Activated CD8-positive, alpha-beta memory T cell treated with anti-CD3 and anti-CD28 coated beads, Interleukin-2, amount 50 U/mL, for 1 hour (primary cell): Measurements from ENCODE around the gene C14orf180.
A peak's percentile ranks its signal among the peaks of the same experiment; 100 is the strongest.

Experiments
- DNase-seq: peaks from one replicate; pipeline ENCODE4 v3.0.0-alpha.2; 2020; ENCODE audit errors: extremely low read depth

Gene C14orf180

DNA sequence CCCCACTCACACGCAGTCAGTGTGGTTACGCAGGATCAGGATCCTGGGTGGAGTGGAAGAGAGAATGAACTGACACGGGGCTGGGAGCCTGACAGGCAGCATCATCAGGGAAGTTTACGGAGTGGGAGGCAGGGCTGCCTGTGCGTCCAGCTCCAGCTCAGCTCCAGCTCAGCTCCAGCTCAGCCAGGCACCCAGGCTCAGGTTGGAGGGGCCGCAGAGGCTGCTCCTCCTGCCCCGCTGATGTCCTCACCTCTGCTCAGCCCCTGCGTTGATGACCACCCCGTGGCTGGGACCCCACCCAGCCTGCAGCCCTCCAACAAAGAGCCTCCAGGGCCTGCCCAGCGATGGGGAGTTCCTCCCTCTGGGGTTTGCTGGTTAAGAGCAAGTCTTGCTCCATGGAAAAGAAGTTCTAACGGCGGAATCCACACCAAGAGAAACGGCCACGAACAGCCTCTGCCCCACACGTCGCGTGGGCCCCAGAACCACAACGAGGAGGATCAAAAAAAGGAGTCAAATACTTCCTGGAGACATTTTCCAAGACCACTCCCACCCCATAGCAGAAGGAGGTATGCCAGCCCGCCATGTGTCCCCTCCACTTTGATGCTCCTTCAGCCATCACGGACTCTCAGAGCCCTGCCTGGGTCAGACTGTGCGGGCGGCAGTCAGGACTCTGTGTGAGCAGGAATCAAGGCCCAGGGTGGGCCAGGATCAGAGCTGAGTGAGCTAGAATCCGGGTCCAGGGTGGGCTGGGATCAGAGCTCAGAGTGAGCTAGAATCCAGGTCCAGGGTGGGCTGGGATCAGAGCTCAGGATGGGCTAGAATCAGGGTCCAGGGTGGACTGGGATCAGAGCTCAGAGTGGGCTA lies 17.7 kb upstream of the C14orf180 start:
- DNase-seq: no peak

DNA sequence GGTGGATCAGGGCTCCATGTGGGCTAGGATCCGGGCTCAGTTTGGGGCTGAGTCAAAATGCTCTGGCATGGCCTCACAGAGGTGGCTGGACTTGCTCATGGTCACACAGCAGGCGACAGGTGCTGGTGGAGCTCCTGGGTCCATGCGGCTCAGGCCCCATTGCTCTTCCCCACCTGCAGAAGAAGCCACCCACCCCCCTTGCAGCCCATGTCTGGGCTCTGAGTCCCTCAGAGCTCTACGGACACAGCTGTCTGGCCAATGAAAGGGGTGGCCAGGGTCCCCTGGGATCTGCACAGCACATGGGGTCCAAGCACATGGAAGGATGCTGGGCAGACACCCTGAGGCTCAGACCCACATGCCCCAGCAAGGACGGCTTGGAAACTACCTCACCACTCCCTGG lies 17.0 kb upstream of the C14orf180 start:
- DNase-seq: no peak

DNA sequence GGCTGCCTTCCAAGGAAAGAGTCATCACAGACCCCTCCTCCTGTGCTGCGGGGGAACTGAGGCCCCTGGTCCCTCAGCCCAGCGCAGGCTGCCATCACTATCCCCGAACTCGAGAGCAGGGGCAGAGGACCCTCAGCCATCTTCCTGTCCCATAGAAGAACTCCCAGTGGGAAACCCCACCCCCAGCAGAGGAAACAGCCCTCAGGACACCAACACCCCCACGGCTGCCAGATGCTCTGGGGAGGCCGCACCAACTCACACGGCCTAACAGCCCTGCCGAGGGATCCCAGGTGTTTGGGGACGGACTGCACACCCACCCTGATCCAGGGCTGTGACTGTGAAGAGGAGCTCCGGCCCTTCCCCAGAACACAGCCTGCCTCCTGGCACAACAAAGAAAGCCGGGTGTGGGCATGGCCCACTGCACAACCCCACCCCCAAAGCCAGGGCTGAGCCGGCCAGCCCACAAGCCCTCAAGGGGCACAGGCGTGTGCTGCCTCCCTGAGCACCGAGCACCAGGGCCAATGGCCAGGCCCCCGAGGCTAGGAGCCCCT lies 16.3 kb upstream of the C14orf180 start:
- no peak for DNase-seq

DNA sequence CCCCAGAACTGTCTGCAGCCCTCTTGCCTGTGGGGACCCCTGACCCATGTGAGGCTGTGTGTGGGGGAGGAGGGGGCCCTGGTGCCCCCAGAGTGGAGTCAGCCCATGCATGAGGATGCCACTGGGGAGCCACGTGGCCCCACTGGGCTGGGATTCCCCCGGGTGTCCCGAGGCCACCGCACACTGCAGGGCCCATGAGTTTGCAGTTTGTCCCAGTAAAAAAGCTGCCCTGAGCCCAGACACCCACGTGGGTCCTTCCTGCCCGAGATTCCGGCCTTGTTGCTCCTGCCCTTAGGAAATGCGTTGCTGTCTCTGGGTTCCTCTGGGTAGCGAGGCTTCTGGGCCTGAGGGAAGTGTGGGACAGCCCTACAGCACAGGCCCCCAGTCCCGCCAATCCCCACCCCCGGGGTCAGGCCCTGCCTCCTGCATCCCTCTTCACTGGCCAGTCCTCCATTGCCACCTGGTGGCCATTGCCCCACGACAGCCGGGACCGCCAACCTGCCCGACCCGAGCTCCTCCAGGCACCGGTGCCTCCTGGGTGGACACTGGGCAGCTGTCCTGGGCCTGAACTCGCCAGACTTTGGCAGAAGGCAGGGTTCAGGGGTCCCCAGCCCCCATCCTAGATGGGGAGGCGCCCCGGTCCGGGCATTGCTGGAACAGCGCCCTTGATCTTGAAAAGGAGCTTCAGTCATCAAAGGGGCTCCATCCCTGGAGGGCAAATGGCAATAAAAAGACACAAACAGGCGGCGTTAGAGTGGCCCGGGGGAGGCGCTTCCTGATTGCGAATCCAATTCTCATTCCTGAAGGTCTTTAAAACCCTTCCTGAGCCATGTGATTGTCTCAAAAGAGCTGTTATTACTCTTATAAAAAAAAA lies 15.6 kb upstream of the C14orf180 start:
- peak; percentile 17 for DNase-seq

DNA sequence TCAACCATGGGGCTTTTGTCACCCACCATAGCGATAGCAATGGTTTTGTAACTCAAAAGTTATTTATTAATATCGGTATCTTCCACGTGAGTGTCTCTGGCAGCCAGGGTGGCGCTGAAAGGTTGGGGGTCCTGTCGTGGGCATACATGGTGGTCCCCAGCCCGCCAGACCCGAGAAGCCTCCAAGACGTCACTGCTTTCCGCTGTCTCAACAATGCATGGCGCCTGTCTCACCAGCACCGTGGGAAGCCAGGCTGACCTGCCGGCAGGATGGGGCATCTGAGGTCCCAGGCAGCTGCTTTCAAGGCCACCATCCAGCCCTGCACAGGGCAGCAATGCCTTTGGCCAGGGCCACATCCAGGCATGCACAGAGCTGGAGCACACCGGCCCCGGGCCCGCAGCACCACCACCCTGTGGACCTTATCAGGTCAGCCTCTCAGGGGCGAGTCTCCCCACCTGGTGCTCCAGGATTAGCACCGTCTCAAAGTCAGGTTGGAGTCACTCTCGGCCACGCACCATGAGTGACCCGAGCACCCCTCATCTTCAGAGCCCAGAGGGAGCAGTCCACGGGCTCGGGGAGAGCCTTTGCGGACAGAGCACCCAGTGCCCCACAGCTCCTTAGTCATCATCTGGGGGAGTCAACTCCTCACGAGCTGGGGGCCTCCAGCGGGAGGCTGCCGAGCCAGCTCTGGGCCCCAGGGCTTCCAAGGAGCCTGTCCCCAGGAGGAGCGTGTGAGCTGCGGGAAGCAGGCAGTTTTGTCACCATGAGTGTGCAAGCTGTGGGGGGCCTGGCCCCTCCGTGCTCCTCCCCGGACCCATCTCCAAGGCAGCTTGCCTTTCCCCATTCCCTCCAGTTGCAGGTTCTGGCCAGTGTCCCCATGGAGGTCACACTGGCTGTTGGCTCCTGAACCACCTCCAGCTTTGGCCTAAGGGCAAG lies 14.6 kb upstream of the C14orf180 start:
- no peak for DNase-seq

DNA sequence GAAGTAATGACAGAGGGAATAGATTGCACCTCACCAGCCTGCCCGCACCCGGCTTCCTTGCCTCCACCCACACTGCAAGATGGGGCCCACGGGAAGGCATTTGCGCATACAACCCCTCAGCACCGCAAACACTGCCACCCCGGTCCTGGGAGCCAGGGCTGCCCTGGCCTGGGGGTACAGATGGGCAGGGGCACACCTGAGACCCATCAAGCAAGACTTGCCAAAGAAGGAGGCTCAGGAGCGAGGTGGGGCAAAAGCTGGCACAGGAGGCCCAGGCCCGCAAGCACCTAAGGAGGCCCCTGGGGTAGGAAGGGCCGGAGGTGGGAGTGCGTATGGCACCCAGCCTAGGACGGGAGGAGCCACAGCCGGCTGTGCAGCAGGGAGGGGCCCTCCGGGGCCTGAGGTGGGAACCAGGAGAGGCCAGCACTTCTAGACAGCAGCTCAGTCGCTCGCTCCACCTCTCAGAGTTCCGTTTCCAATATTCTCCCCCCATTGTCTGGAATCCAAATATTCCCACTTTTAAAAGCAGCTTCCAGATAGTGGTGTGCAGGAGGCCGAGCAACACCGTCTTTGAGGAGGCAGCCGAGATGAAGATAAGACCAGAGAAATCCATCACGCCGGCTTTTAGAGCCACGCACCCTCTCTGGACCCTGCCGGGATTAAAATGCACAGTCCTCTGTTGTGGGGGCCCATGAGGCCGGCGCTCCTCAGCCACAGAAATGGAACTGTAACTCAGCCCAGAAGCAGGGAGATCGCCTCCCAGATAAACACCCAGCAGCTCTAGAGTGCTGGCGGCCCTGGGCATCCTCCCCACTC lies 12.2 kb upstream of the C14orf180 start:
- DNase-seq: no peak

DNA sequence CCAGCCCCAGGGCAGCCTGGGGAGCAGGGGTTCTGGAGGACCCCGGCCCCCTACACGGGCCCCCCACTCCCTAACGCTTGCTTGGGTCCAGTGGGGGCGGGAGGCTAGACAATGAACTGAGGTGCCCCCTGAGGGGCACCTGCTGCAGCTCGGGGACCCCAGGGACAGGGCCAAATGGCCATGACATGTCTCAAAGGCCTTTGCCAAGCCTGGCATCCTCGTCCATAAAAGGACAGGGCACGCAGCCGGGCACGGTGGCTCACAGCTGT lies 11.7 kb upstream of the C14orf180 start:
- DNase-seq: no peak

DNA sequence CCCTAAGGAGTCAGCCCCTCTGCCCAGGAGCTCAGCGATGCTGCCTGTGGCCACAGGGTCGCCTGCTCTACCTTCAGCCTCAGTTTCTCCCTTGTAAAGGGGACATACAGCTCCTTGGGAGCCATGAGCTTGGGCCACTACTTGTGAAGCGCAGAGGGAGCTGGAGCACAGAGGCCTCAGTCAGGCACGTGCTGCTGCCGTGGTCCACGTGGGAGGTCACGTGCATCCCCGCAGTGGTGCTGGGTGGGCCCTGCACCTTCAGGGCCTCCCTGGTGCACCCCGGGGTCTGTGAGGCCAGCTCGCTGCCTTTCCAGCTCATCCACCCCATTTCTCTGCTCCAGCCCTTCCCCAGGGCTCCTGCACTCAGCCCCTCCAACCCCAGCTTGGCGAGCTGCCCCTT lies 10.9 kb upstream of the C14orf180 start:
- no peak for DNase-seq

DNA sequence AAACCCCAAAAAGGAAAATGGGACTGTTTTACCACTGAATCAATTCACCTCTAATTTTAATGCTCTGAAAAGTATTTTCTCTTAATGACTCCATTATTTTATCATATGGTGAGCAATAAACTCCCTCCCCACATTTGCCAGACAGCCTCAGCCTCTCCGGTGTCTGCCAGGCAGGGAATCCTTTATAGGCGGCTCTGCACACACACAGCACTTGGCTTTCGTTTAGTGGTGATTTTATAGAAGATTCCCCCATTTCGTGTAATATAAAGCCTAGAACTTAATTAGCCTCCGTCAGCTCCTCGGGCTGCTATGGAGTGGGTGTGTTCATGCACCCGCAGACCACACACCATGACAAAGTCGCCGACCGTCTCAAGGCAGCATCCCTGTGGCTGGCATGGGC lies 10.1 kb upstream of the C14orf180 start:
- DNase-seq: no peak

DNA sequence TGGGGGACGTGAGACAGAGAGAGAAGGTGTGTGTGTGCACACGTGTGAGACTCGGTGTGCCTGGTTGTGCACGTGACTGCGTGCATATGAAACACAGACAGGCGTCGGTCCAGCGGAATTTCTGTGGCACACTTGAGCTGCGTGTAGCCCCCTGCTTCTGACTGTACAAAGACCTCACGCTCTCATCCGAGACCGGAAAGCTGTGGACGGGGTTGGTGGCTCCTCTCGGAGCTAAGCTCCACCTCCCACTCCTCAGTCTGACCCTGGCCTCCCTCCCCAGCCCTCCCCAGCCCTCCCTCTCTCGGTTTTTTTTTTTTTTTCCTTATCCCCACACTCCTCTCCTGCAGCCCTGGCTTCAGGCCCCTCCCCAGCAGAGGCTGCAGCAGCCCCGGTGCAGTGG lies 8.3 kb upstream of the C14orf180 start:
- DNase-seq: no peak

DNA sequence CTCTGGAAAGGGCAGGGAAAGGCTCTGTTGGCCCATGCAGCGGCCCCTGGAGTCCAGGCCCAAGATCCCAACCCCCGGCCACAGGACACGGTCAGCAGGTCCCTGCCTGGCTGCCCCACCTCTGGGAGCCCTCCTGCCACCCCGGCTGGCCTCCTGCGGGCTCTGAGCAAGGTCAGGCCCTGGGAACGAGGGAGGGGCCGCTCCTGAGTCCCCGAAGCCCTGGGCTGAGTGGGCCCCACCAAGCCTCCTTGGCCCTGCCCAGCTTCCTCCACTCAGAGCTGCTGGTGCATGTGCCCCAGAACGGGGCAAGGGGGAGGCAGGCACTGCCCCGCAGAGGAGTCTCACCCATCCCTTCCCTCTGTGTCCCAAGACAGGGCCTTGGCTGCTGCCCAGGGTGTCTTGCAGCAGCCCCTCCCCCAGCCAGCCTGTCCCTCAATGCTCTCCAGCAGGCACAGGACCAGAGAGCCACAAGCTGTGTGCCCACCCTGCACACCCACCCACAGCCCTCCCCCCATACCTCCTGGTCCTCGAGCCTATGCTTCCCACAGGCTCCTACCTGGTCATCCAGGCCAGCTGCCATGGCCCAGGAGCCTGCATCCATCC lies 7.4 kb upstream of the C14orf180 start:
- no peak for DNase-seq

DNA sequence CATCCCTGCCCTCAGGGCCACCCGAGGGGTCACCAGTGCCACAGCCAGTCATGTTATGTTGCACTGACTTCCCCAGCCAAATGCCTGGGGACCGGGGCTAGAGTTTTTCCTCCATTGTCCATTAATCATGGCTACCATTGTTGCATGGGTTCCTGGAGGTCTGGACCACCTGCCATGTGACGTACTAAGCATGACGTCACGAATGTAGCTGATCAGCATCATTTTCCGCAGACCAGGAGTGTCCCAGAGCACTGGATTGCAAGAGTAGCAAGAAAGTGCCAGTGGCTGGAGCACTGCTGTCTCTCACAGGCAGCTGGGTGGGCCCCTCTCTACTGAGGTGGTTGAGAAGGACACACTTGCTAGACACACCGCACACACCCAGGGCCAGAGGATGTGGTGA lies 6.9 kb upstream of the C14orf180 start:
- no peak for DNase-seq

DNA sequence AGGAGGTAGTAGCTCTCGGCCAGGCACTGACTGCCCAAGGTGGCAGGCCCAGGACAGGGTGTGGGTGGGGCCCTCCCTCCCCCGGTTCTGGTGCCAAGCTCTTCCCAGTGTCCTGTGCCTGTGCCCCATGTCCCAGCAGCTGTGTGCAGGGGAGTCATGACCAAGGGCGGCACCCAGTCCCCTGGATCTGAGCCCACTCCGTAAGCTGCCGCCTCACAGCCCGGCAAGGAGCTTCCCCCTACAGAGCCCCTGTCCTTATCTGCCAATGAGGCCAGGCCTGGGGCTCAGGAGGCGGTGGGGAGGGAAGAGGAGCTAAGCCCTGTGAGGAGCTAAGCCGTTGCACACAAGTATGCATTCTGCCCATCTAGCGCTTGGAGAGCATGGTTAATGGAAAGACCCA lies 5.6 kb upstream of the C14orf180 start:
- DNase-seq: no peak

DNA sequence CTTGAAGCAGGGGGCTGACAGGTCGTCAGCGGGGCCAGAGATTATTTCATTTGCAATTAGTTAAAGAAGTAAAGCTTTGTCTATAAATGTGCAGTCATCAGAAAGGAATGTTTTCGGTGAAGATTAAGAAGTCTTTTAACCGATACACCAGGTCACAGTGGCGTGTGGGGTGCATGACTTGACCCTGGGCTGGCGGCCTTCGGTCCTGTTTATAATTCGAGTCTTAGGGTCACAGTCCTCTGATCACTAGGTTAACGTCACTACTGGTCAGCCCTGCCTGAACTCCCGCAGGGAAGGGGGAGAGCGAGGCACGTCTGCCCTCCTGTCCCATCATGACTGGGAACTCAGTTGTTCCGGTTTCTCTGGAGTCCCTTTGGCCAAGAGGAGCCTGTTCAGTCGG lies 5.0 kb upstream of the C14orf180 start:
- DNase-seq: no peak

DNA sequence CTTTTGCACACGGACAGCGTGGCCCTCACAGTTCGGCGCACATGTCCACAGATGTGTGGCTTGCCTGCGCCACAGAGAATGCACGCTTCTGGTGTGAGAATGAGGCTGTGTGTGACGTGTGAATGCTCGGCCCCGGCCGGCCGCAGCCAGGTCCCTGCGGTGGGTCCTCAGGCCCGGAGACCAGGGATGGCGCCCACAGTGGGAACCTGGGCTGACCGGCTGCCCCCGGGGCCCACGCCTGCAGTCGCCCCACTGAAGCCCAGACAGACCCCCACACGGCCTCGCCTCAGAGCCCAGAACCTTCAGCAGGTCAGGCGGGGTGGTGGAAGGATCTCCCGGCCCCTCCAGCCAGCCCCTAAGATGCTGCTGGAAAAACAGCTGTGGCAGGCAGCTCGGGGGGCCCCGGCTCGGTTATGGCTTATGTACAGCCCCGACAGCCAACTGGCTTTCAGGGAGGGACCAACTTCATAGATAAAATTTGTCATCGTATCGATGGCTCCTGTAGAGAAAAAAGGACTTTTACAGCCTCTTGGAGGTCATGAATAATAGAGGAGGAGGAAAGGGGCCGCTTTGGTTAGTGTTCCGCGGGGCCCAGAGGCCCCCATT lies 4.5 kb upstream of the C14orf180 start:
- no peak for DNase-seq

DNA sequence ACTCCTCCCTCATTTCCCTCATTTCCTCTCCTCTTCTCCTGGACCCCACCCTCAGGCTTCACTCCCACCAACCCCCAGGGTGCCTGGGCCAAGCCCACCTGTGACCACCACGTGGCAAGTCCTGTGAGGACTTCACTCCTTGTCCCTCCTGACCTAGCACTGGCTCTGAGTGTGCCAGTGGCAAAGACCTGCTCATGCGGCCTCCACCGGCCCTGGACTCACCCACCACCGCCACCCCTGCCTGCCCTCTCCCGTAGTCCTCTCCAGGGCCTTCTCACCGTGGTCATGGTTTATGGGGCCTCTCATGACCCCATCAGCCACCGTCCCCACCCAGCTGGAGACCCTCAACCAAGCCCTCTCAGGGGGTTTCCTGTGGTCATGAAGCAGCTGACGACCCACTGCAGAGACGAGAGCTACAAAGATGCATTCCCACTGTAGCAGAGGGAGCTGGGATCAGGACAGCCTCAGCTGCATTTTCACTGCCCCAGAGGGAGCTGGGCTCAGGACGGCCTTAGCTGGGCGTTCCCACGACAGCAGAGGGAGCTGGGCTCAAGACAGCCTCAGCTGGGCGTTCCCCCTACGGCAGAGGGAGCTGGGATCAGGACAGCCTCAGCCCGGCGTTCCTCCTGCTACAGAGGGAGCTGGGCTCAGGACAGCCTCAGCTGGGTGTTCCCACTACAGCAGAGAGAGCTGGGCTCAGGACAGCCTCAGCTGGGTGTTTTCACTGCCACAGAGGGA lies 3.2 kb upstream of the C14orf180 start:
- no peak for DNase-seq

DNA sequence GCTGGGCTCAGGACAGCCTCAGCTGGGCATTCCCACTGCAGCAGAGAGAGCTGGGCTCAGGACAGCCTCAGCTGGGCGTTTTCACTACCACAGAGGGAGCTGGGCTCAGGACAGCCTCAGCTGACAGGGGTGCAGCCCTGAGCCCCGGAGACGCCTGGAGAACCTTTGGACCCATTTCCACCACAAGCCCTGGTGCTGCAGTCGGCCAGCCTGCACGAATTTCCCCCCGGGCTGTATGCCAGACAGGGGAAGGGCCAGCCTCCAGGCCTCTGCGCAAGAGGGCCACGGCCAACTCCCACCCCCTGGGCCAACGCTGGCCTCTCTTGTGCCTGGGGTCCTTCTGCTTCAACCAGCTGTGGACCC lies 2.6 kb upstream of the C14orf180 start:
- DNase-seq: no peak

DNA sequence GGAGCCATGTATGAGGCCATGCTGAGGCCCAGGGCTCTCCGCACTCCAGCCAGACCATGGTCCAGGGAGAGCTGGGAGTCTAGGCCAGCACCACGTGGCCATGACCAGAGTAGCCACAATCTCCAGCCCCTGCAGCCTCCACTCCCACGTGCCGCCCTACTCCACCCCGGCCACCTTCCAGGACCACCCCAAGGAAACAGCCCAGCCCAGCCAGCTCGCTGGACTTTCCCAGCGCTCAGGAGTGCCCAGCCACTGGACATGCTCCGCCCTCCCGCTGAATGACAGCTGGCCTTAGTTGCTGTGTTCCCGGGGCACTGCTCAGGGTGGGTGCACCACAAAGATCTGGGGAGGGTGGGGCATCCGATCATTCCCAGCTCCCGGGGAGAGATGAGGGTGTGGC lies 2.1 kb upstream of the C14orf180 start:
- no peak for DNase-seq

DNA sequence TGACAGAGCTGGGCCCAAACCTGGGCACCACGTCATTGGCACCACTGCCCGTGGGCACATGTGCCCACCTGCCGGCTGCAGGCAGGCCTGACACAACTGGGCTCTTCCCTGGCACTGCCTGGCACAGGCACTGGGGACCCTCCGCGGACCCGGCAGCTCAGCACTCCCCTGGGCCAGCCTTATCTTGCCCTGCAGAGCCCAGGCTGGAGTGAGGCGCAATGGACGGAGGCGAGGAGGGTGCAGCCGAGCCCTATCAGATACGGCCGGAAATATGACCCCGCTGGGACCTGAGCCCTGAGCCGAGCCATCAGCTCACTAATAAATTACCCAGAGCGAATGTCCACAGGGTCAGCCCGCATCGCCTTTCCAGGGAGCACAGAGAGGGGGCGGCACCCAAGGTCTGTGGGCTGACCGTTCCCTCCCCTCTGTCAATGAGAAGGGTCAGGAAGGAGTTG lies 1.7 kb upstream of the C14orf180 start:
- no peak for DNase-seq
